Cerebellar cortex (tissue), 1 donor: ENCODE measurements around the gene FLII.
A peak's percentile ranks its signal among the peaks of the same experiment; 100 is the strongest.

Experiments
- DNase-seq: peaks from one replicate; pipeline ENCODE4 v3.0.0-alpha.2; 2015; ENCODE audit warnings: low spot score

FLII gene

DNA sequence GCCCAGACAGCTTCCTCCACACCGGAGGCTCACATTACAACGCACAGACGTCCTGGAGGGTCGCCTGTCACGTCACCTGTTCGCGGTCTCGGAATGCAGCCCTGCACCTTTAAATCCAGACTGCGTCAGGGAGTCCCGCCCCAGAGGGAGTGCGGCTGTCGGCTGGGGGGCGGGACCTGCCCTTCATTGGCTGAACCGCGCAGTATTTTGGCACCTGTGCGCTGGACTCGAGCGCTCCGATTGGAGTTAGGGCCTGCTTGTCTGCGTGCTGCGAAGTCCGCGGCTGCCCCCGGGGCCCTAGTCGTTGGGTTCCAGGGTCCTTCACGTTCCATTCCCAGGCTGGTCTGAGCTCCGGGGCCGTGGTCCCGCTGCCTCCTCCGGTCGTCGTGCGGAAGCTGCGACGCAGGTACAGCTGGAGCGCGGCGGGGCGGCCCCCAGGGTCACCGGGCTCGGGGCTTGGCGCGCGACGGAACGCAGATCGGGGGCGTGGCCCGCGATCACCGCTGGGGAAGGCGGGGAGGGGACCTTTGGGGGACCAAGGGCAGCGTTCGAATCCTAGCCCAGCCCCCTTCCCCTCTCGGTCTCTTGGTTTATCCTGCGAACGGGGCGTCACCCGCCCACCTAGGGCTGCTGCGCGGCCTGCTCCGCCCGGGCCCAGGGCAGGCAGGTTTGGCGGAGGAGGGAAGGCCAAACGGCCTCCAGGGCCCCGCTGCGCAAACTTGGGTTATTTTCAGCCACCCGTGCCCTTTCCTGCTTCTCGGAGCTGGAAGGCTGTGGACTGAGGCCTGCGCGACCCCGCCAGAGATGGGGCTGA lies 2.0 kb upstream of the FLII start, which contains the start of gene MIEF2:
Gene MIEF2, plus strand, starts transcription at position 331 of the 814 bp plus-strand sequence. CDS start 2,059 bp downstream, outside the sequence.
- peak; percentile 97 for DNase-seq

DNA sequence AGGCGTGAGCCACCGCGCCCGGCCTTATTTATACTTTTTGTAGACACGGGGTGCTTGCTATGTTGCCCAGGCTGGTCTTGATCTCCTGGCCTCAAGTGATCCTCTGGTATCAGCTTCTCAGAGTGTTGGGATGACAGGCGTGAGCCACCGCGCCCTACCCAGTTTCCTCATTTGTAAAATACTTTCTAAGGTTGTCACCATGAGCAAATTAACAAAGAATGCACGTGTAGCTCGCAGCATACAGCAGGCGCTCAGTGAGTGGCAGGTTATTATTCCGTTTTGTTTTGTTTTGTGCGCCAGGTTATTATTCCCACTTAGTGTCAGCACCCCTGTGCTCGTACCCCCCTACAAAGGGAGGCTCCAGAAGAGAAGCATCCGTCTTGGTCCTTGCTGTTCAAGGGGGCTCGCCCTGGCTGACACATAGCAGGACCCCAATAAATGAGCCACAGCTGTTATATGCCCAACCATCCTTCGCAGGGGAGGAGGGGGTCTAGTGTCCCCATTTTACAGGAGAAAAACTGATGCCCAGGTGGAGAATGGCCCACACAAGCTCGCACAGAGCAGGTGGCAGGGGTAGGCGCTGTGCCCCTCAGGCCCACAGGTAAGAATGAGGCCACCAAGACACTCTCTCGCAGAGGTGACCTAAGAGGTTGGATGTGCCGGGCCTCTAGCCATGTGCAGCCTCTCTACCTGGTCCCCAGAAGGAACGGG lies 1.2 kb upstream of the FLII start:
- peak; percentile 32 for DNase-seq

DNA sequence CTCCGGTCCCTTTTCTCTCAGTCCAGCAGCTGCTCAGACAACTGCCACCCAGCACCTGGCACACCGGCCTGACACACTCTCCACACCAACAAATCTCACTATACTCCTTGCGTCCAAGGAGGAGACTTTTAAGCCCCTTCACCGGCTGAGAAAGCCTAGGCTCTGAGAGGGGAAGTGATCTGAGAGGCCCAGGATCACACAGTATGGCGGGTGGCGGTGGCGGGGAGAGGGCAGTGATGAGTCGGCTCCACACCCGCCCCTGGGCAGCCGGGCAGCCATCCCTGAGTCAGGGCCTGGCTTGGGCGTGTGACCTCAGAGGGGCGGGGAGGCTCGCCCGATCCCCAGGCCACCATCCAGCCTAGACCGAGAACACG lies 569 bp downstream of the FLII start:
- peak; percentile 66 for DNase-seq

DNA sequence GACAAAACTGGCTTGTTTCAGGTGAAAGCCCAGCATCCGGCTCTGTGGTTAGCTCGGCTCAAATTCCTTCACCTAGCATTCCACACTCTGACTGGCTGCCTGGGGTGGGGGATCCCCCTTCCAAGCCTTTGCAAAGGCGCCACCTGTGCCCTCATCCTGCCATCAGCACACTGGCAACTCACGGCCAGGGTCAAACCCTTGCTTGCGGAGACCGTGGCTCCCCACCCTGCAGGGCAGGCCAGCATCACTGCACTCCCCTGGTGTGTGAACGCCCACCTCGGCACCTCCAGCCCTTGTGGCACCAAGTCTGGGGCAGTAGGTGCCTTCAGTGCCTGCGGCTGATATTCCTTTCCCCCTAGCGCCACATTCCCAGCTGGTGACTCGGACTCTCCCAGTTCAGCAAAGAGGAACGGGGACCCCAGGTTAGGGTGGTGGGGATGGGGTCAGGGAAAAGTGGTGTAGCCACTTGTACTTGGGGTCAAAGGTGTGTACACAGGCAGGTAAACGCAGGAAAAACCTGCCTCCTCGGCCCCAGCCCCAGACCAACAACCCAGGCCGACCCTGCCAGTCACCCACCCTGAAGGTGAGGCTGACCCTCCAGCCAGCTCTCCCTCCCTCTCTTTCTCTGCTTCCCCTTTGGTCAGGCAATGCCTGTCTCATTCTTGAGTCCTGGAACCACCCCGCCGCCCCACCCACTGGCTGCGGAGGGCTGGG lies 1.1 kb downstream of the FLII start:
- DNase-seq = no peak

DNA sequence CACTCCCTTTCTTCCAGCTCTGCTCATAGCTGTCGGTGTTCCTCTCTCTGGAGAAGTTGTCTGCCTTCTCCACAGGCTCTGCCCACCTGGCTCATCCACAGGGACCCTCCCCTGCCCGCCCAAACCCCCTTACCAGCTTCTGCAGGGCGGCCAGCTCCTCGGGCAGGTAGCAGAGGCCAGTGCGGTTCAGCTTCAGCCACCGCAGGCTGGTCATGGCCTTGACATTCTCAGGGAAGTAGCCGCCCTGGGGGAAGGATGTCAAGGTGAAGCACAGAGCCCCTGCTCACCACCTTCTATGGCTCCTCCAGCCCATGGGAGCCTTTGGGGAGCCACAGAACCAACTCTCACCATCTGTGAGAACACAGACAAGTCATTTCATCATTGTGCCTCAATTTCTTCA lies 1.8 kb downstream of the FLII start:
- no peak for DNase-seq

DNA sequence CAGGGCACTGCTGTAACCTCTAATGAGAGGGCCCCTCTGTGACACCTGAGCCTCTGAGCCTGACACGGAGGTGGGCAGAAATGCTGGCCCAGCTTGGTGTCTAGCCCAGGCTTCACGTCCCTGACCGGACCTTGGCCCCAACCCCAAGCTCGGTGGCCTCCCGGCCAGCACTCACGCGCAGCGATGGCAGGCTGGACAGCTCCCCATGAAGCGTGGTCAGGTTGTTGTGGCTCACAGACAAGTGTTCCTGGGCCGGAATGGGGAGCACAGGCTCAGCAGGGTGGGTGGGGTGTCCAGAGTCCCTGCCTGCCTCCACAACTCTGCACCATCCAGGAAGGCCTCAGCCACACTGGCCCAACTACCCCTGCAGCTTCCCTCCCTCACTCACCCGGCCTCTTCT lies 2.2 kb downstream of the FLII start:
- no peak for DNase-seq

DNA sequence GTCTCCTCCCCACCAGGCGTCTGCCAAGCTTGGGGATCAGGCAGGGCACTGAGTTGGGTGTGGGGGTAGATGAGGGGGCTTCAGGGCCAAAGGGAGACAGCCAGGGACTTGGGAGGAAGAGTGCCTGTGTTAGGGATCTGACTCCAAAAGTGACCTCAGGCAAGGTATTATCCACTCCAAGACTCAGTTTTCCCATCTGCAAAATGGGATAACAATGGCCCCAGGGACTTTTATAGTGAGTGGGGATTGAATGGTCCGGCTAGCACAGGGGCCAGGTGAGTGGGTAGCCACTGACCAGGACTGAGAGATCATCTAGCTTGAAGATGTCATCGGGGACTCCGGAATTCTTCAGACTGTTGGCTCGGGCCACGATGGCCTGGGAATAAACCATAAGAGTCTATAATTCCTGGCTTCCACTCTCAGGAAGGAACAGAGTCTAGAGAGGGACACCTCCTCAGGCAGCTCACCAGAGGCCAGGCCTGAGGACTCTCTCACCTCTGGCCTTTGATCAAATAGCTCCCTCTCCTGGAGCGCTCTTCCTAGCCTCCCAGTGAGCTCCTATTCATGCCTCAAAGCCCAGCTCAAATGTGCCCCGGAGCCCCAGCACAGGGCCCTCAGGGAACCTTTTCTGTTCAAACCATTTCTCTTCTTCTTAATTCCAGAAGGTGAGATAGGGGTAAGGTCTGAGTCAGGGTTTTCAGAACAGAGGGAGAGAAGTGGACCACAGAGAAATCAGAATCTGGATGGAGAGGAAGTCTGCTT lies 3.5 kb downstream of the FLII start:
- no peak for DNase-seq

DNA sequence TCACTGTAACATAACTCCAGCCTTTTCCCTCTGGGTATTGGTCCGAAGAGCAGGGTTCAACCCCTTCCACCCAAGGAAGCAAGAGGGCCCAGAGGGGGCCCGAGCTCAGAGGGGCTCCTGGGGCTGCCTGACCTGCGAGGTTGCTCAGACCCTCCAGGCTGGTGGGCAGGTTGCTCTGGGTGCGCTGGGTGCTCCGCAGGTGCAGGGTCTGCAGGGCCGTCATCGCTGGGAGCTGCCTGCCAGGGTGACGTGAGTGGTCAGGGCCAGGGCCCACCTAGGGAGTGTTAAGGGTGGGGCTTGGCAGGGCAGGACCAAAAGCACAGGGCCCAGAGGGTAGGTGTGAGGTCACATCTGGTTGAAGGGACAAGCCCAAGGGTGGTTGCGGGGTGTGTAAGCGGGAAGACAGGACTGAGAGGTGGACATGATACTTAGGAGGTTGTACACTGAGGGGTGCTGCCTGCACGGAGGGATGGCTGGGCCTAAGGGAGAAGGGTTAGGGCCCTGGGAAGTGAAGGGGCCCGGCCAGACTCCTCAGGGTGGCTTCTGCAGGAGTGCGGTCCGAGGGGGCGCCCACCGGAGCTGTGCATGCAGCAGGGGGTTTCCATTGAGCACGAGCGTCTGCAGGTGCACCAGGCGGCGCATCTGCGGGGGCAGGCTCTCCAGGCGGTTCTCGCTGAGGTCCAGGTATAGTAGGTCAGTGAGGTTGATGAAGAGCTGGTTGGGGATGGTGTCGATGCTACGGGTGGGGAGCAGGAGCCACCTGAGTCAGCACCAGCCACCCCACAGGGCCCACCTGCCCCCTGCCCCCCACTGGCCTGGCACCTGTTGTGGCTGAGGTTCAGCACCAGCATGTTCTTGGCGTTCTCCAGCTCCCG lies 4.4 kb downstream of the FLII start:
- DNase-seq = no peak

DNA sequence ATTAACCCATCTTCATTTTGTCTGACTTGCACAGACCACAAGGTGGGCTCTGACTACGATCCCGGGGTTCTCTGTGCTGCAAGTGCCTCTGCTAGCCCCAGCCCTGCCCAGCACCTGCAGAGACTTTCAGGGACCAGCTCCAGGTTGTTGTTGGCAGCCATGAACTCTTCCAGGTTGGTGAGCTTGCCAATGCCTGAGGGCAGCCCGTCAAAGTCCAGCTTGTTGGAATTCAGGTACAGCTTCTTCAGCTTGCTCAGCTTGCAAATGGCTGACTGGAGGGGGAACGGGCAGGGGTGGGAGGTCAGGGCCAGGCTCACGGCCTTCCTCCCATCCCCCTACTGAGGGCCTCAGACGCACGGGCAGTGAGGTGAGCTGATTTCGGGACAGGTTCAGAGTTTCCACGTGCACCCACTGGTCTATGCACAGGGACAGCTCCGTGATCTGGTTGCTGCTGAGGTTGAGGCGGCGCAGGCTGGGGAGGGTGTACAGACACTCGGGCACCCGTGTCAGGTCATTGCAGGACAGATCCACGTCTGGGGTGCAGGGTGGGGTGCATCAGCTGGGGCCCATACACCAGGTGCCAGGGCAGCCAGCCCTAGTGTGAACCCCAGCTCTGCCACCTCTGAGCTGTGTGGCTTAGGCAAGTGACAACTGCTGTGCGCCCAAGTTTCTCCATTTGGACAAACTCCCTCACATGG lies 5.2 kb downstream of the FLII start:
- no peak for DNase-seq

DNA sequence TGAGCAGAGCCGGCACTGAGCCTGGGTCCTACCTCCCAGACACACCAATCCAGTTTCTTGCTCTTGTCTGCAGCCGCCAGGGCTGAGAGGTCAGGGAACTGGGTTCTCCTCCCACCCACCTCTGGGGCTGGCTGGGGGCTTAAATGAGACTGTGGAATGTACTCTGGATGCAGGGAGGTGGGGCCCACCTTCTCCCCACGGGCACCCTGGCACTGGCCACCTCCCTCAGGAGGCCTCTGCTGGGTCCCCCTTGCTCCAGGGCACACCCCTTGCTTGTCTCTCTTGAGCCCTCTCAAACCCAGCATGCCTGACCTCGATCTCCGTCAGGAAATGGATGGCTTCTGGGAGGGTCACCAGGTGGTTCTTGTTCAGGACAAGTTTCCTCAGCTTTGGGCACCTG lies 6.4 kb downstream of the FLII start:
- no peak for DNase-seq

DNA sequence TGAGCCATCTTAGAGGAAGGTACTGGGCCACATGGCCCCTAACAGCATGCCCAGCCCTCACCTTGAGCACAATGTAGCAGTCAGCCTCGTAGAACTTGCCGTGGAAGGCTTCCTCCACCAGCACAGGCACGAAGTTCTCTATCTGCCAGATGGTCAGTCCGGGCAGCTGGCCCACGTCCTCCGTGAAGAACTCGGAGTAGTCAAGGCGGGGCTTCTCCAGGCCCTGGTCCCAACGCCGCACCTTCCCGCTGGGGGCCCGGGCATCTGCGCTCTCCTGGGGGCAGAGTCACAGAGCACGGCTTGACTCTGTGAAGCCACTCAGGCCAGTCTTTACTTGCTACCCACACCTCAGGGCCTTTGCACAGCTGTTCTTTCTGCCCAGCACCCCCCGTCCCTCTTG lies 7.3 kb downstream of the FLII start:
- peak; percentile 56 for DNase-seq

DNA sequence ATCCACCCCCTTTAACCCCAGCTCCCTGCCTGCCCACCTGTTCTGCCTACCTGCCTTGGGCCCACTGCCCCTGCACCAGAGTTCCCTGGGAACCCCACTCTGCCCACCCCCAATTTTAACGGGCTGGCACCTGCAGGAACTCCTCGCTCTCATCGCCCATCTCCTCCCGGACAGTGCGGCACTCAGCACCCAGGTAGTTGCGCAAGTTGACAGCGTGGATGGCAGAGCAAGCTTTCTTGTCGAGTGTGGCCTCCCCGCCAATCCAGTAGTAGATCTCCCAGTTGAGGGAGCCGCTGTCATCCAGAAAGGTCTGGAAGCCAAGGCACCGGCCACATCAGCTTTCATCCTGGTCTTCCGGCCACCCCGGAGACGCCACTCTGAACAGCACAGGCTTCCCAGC lies 7.8 kb downstream of the FLII start:
- DNase-seq = no peak

DNA sequence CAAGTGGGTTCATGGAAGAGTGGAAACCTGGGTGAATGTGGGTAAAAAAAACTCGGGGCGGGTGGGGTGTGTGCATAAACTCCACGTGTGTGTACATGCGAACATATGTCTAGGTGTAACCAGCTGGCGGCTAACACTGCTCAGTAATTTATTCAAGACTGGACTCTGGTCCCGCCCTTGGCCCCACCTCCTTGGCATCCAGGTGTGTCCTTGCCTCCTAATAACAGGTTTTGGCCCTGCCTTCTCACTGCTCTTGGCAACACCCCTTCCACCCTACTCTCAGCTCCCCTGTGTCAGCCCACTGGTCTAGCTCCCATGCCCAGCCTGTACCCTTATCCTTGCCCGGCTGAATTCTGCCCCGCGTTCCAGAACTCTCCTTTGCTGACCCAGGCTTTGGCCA lies 8.3 kb downstream of the FLII start:
- DNase-seq = no peak

DNA sequence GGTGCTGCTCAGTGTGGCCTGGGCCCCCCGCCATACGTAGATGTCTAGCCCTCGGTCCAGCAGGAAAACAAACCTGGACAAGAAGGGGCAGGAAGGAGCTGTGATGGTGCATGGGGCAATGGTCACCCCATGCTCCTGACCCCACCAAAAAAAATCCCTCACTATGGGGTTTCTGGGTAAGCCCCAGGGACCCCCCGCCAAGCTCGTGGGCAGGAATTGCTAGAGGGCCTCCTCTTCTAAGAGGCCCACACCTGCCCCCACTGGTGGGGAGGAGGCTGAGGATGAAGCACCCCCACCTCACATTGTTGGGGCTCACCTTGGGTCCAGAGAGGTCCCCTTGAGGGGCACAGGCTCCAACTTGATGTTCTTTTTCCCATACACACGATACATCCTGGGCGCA lies 9.7 kb downstream of the FLII start:
- DNase-seq = no peak

DNA sequence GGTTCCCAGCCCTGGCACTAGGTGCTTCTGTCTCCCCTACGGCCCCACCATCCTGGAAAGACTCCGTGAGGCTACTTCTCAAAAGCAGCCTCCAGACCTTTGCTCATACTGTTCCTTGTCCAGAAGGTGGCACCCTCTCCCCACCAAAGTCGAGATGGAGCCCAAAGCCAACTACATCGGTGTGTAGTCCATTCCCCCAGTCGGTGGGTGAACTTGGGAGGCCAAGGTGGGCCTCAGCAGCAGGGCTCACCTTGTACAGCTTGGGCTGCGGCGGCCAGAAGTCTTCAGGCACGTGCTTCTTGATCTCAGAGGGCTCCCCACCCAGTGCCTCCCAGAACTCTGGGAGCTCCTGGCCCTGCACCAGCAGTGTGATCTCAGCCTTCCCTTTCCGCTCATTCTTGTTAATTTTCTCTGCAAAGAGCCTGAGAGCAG lies 10.2 kb downstream of the FLII start:
- peak; percentile 86 for DNase-seq

DNA sequence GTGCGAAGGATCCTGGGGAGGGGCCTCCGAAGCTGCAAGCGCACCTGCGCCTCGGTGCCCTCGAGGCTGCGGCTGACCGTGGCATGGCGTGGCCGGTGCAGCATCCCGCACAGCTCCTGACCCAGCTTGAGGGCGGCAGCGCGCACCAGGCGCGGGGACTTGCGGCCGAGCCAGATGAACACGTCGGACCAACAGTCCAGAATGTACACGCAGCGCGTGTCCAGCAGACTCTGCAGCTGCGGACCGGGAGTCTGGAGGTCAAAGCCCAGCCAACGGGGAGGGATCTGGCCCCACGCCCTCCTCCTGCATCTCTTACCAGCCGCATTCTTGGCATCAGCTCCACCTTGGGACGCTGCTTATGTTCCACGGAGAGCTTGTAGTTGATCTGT lies 10.9 kb downstream of the FLII start:
- no peak for DNase-seq

DNA sequence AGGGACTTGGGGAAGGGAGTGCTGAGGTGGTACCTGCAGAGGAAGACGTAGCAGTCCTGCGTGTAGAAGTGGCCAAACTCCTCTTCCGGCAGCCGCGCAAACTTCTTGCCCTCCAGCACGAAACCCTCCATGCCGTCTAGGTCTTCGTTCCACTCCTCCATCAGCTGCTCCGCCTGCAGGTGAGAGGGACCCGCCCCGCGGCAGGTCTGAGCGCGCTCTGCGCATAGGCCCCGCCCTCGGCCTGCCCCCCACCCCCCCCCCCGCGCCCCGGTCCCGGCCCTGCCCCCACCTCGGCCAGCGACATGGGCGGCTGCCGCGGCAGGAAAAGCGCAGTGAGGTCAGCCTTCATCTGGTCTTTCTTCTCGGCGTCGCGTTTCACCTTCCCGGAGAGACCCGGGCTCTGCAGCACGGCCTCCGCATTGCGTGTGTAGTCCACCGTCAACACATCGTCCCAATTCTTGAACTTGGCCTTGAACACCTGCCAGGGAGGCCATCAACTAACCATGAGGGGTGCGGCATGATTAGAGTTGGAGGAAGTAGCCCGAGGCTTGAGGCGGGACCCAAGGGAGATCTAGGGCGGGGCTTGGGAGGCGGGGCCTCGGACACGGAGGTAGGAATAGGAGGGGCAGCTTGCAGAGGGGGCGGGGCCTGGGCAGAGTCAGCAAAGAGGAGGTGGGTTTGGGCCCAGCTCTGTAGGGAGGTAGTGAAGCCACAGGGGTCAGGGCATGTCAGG lies 11.5 kb downstream of the FLII start:
- DNase-seq = no peak

DNA sequence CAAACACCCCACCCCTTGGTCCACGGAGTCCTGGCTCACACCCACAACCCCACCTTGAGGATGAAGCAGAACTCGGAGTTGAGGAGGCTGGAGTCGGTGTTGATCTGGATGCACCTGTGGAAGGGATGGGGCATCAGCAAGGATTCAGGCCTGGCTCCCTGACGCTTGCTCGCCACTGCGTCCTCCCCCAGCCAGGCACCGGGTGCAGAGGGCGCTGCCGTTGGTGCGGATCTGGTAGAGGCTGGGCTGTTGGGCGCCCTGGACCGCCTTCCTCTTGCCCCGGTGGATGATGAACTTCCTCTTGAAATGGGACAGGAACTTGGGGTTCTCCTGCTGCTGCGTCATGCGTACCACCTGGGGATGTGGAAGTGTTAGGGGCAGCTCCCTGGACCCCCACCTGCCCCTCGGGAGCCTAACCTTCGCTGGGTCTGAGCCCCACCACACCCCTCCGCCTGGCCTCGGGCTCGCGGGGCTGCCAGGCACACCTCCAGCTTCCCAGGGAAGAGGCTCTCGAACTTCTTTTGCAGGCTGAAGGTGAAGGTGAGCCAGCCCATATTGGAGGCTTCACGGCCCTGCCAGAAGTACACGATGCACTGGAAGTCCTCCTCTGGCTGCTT lies 12.3 kb downstream of the FLII start:
- DNase-seq = no peak

DNA sequence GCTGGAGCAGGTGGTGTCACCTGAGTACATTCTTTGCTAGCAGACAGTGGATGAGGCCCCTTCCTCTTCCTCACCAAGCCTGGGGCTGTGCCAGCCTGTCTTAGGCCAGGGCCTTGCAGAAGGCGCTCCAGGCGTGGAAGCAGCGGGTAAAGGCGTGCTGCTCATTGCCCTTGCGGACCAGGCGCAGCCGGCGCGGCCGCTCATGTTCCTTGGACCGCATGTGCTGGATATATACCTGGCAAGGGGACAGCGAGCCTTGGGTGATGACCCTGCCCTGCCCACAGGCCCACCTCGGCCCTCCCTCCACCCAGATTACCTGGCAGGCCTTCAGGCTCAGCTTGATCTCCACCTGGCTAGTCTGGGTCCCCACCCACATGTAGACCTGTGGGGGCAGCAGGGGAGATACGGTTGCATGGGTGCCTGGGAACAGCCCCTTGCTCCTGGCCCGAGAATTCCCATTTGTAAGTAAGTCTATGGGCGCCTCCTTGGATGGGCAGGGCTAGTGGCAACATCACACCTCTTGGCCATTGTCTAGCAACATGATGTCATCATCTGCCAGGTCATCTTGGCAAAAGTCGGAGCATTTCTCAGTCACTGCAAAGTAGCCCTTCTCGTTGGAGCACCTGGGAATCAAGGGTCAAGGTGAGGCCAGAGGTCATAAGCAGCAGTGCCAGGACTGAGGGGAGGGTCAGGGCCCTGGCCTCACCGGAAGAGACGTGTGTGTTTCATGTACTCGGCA lies 13.3 kb downstream of the FLII start:
- no peak for DNase-seq
